Measurements from ENCODE around the gene BCO1. TPM values are rescaled to one million over a fixed set of nuclear protein-coding genes. Genes with fewer than 3 reads are reported as not detected.

Gene BCO1, protein sequence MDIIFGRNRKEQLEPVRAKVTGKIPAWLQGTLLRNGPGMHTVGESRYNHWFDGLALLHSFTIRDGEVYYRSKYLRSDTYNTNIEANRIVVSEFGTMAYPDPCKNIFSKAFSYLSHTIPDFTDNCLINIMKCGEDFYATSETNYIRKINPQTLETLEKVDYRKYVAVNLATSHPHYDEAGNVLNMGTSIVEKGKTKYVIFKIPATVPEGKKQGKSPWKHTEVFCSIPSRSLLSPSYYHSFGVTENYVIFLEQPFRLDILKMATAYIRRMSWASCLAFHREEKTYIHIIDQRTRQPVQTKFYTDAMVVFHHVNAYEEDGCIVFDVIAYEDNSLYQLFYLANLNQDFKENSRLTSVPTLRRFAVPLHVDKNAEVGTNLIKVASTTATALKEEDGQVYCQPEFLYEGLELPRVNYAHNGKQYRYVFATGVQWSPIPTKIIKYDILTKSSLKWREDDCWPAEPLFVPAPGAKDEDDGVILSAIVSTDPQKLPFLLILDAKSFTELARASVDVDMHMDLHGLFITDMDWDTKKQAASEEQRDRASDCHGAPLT
- total RNA-seq, result not detected

GRCh38 chr16:81238296-81239011, at the start of gene BCO1:
Gene BCO1 (plus strand): TSS chr16:81238689. CDS start chr16:81238909, 220 bp downstream.
- intact Hi-C loops (cut with micrococcal nuclease), result no loop called here
- no peak for DNase-seq
- H3K27me3 Mint-ChIP-seq, result no peaks in the 10 kb centered on the region
- peaks cover 5% of the 10 kb centered on the region for H3K4me1 Mint-ChIP-seq (ENCODE audit: low read depth)
- H3K27ac Mint-ChIP-seq, result no peak within 1 kb of the TSS
- H3K36me3 Mint-ChIP-seq, result no peaks in the 10 kb centered on the region
- H3K9me3 Mint-ChIP-seq, result no peaks in the 10 kb centered on the region
- CTCF ChIA-PET, result interaction anchor here (0.6 kb wide), 1 partner anchor 17 kb away, joined by 3 read pairs; no protein-coding TSS in a partner anchor
- POLR2A ChIA-PET, result no interaction called here
- H3K4me3 Mint-ChIP-seq, result no peak within 1 kb of the TSS

DNA sequence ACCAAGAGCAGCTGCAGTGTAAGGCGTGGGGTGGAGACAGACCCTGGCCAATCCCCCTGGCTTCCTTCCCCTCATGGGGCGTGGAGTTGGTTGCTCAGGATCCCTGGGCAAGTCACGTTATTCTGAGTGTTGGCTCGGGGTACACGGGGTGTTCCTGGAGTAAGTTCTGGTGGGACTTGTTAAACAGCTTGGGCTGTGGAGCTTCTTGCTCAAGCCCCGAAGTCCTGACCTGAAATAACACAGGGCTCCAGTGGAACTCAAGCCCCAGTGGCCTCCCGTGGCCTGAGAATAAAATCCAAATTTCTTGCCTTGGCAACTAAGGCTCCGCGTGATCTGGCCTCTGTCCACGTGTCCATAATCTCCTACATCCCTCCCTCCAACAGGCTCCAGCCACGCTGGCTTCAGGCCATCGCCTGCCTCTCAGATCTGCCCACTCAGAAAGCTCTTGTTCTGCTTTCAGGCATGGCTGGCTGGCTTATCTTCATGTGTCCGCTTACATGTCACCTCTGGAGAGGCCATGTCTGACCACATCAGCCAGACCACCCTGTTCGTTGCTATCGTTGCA, 49.3 kb upstream of the BCO1 start:
- intact Hi-C loops (cut with micrococcal nuclease), result no loop called here

DNA sequence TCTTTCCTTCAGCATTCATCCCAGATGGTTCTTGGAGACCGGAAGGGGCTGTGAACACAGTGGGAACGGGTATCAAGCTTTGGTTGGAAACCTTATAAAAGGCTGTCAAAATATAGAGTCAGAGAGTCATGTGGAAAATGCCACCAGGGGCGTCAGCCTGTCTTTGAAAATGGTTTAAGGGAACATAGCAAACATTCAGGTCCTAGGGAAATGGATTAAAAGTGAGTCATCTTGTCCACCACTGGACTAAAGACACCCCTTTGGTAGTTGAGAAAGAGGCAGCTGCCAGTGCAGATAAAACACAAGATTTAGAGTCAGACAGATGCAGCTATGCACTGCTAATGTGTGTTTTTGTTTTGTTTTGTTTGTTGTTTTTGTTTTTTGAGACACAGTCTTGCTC, 47.8 kb upstream of the BCO1 start:
- H3K4me3 Mint-ChIP-seq, result no peak overlapping the region
- H3K9me3 Mint-ChIP-seq, result no peaks in the 10 kb centered on the region
- peaks cover 5% of the 10 kb centered on the region for H3K27me3 Mint-ChIP-seq
- intact Hi-C loops (cut with micrococcal nuclease), result no loop called here
- DNase-seq, result no peak
- H3K4me1 Mint-ChIP-seq (ENCODE audit: low read depth), result no peaks in the 10 kb centered on the region
- no peak overlapping the region for H3K27ac Mint-ChIP-seq
- no peaks in the 10 kb centered on the region for H3K36me3 Mint-ChIP-seq
- ChIA-PET POLR2A (no interaction called here), CTCF (interaction anchor here (0.9 kb wide), 1 partner anchor 183 kb away, joined by 3 read pairs; no protein-coding TSS in a partner anchor)

More for the DNA sequence above, 49.3 kb upstream of the BCO1 start:
- H3K4me1 Mint-ChIP-seq (ENCODE audit: low read depth), result no peaks in the 10 kb centered on the region
- H3K36me3 Mint-ChIP-seq, result no peaks in the 10 kb centered on the region
- peaks cover 1% of the 10 kb centered on the region for H3K27me3 Mint-ChIP-seq
- ChIA-PET CTCF (interaction anchor here (1.8 kb wide), 1 partner anchor 16 kb away, joined by 6 read pairs; no protein-coding TSS in a partner anchor), POLR2A (no interaction called here)
- no peak for DNase-seq
- no peaks in the 10 kb centered on the region for H3K9me3 Mint-ChIP-seq
- no peak overlapping the region for H3K27ac Mint-ChIP-seq
- no peak overlapping the region for H3K4me3 Mint-ChIP-seq

DNA sequence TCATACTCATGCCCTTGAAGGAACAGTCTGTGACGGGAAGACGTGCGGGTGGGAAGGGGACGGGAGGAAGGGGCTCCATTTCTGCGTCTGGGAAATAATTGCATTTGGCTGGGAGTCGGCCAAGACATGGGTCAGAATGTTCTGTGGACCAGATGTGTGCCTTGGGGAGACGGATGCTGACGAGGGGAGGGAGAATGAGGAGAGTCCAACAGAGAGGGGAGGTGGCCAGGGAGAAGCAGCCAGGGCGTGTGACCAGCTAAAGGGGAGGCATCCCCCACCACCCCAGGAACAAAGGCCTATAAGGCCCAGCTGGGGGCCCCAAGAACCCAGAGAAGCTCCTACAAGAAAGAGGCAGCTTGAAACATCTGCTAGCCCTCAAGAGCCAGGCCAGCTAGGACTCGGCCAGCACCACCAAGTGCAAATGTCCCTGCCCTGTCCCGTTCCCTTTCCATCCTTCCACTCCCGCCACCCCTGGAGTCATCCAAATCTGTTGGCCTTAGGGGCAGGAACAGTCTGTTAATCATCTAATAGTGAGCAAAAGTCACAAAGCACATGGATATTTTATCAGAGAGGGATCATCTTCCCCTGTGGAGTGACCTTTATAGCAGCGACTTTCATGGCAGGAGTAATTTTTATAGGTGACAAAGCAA, 42.5 kb upstream of the BCO1 start:
- DNase-seq, result no peak
- intact Hi-C loops (cut with micrococcal nuclease), result no loop called here
- ChIA-PET POLR2A (no interaction called here), CTCF (interaction anchor here (1.7 kb wide), 1 partner anchor 9 kb away, joined by 5 read pairs; no protein-coding TSS in a partner anchor)
- Mint-ChIP-seq H3K4me3 (no peak overlapping the region), H3K4me1 (ENCODE audit: low read depth) (no peaks in the 10 kb centered on the region), H3K9me3 (no peaks in the 10 kb centered on the region), H3K36me3 (no peaks in the 10 kb centered on the region), H3K27ac (no peak overlapping the region), H3K27me3 (peaks cover 7% of the 10 kb centered on the region)

- intact Hi-C loops (cut with micrococcal nuclease), result no loop called here
- H3K9me3 Mint-ChIP-seq, result no peaks in the 10 kb centered on the region
- no peaks in the 10 kb centered on the region for H3K4me1 Mint-ChIP-seq (ENCODE audit: low read depth)
- no peak overlapping the region for H3K27ac Mint-ChIP-seq
- CTCF ChIA-PET, result no interaction called here
- peaks cover 7% of the 10 kb centered on the region for H3K27me3 Mint-ChIP-seq
- H3K4me3 Mint-ChIP-seq, result no peak overlapping the region
- no peaks in the 10 kb centered on the region for H3K36me3 Mint-ChIP-seq
- DNase-seq, result no peak
- POLR2A ChIA-PET, result no interaction called here
Measured at GRCh38 chr16:81198635-81199034, 39.9 kb upstream of the BCO1 start.

DNA sequence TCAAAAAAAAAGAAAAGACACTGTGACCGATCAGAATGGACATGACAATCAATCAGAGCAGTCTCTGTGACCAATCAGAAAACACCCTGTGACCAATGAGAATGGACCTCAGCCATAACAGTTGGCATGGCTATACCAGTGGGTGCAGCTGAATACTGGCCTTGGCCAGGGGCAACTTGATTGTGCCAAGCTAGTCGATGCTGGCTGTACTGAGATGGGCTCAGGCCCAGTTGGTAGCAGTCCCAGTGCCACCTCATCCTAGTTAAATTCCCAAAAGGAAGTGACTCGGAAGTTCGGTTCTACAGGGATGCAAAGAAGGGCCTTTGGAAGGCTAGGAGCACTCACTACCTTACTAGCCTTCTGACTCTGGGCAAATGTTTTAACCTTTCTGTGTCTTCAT, 37.2 kb upstream of the BCO1 start:
- no peak for DNase-seq
- ChIA-PET POLR2A (no interaction called here), CTCF (no interaction called here)
- H3K27ac Mint-ChIP-seq, result no peak overlapping the region
- H3K36me3 Mint-ChIP-seq, result no peaks in the 10 kb centered on the region
- peaks cover 2% of the 10 kb centered on the region for H3K4me1 Mint-ChIP-seq (ENCODE audit: low read depth)
- H3K4me3 Mint-ChIP-seq, result no peak overlapping the region
- peaks cover 11% of the 10 kb centered on the region for H3K27me3 Mint-ChIP-seq
- intact Hi-C loops (cut with micrococcal nuclease), result loop anchor here (10.0 kb wide), 1 partner anchor 154 kb away; no protein-coding TSS in a partner anchor
- no peaks in the 10 kb centered on the region for H3K9me3 Mint-ChIP-seq

GRCh38 chr16:81204798-81205680, 33.5 kb upstream of the BCO1 start:
- POLR2A ChIA-PET, result interaction anchor here (0.7 to 0.9 kb wide), 2 partner anchors 516 to 533 kb away, joined by 3 to 4 read pairs; no protein-coding TSS in a partner anchor

DNA sequence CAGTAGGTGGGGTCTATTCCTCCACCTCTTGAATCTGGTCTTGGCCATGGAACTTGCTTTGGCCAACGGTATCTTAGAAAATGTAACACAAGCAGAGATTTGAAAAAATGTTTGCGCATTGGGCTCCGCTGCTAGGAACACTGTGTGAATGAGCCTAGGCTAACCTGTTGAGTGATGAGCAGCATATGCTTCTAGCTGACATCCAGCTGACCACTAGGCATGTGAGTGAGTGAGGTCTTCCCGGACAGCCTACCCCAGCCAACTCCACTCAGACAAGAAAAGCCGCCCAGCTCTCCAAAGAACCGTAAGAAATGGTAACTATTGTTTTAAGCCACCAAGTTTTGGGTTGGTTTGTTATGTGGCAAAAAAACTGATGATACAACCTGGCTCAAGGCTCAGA, 31.4 kb upstream of the BCO1 start:
- H3K4me3 Mint-ChIP-seq, result no peak overlapping the region
- no peaks in the 10 kb centered on the region for H3K9me3 Mint-ChIP-seq
- H3K4me1 Mint-ChIP-seq (ENCODE audit: low read depth), result peaks cover 2% of the 10 kb centered on the region
- no peaks in the 10 kb centered on the region for H3K36me3 Mint-ChIP-seq
- ChIA-PET POLR2A (interaction anchor here (0.6 kb wide), 1 partner anchor 30 kb away, joined by 3 read pairs; no protein-coding TSS in a partner anchor), CTCF (no interaction called here)
- H3K27me3 Mint-ChIP-seq, result peaks cover 18% of the 10 kb centered on the region
- H3K27ac Mint-ChIP-seq, result no peak overlapping the region
- no peak for DNase-seq
- intact Hi-C loops (cut with micrococcal nuclease), result loop anchor here (5.0 to 10.0 kb wide), 2 partner anchors 148 to 515 kb away; no protein-coding TSS in a partner anchor

More at GRCh38 chr16:81204798-81205680, 33.5 kb upstream of the BCO1 start:
- H3K27ac Mint-ChIP-seq, result no peak overlapping the region
- DNase-seq, result peak; percentile 12
- H3K4me3 Mint-ChIP-seq, result no peak overlapping the region
- H3K36me3 Mint-ChIP-seq, result no peaks in the 10 kb centered on the region
- CTCF ChIA-PET, result interaction anchor here (0.6 to 2.3 kb wide), 29 partner anchors 9 to 581 kb away, joined by 3 to 11 read pairs (median 4); partner anchors contain the start of gene ATMIN
- H3K9me3 Mint-ChIP-seq, result no peaks in the 10 kb centered on the region
- peaks cover 12% of the 10 kb centered on the region for H3K27me3 Mint-ChIP-seq
- intact Hi-C loops (cut with micrococcal nuclease), result loop anchor here (1.0 to 10.0 kb wide), 3 partner anchors 150 to 533 kb away; no protein-coding TSS in a partner anchor
- peaks cover 2% of the 10 kb centered on the region for H3K4me1 Mint-ChIP-seq (ENCODE audit: low read depth)

GRCh38 chr16:81210807-81211206, 27.7 kb upstream of the BCO1 start:
- CTCF ChIA-PET, result no interaction called here
- H3K9me3 Mint-ChIP-seq, result no peaks in the 10 kb centered on the region
- no peak overlapping the region for H3K4me3 Mint-ChIP-seq
- POLR2A ChIA-PET, result no interaction called here
- intact Hi-C loops (cut with micrococcal nuclease), result no loop called here
- H3K36me3 Mint-ChIP-seq, result no peaks in the 10 kb centered on the region
- DNase-seq, result no peak
- H3K4me1 Mint-ChIP-seq (ENCODE audit: low read depth), result no peaks in the 10 kb centered on the region
- peaks cover 13% of the 10 kb centered on the region for H3K27me3 Mint-ChIP-seq
- H3K27ac Mint-ChIP-seq, result no peak overlapping the region

DNA sequence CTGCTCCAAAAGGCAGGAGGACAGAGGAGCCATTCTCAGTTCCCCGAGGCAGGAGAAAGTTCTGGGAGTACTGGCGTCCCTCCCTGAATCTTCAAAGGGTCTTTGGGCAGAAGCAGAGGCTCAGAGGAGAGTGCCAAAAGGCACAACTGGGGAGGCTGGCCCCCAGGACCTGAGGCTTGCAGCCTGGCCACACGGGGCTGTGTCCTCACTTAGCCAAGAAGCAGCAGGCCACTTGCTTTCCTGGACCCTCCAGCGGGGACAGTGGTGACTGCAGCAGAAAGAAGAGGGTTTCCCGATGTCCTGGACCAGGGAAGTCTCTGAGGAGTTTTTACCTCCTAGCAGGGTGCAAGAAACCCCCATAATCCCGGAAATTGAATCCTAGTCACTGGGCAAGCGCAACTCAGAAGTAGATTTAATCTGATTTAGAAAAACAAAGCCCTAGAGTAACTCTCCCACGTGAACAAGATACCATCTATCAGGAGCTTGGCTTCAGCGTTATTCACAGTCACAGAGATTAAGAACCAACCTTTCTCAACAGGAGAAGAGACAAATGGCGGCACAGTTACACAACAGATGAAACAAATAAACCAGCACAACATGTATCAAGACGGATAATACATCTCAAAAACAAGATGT, 25.5 kb upstream of the BCO1 start:
- ChIA-PET POLR2A (no interaction called here), CTCF (no interaction called here)
- Mint-ChIP-seq H3K4me1 (ENCODE audit: low read depth) (no peaks in the 10 kb centered on the region), H3K9me3 (no peaks in the 10 kb centered on the region), H3K27me3 (peaks cover 8% of the 10 kb centered on the region), H3K36me3 (no peaks in the 10 kb centered on the region), H3K4me3 (no peak overlapping the region), H3K27ac (no peak overlapping the region)
- DNase-seq, result no peak
- intact Hi-C loops (cut with micrococcal nuclease), result no loop called here
